HCT116 (cell line): ENCODE data around the gene LDAH.
"Not testable (repeated sequence)": the region's sequence is repeated elsewhere in the genome, so short reads cannot be mapped to it uniquely, and the experiment has no call there.

Source experiments
- CTCF ChIP-seq, 3 experiments: fragments of 200-600 bp in 1 of 3; sonication (generic) in 1 of 3; IDR thresholded peaks in 2 of 3; conservative IDR thresholded peaks in 1 of 3; 2 replicates each; pipeline ENCODE4 v1.5.1; 2012 to 2017; ENCODE audit warnings: low read depth in 2 of 3, low read length in 2 of 3, antibody characterized with exemption in 1 of 3, borderline replicate concordance in 1 of 3, control low read depth in 1 of 3, mild to moderate bottlenecking in 1 of 3, mixed read lengths in 1 of 3, mixed run types in 1 of 3, moderate library complexity in 1 of 3; ENCODE audit not compliant: insufficient read depth in 1 of 3
- EZH2phosphoT487 ChIP-seq: fragments of 200-600 bp; IDR thresholded peaks from 2 replicates; pipeline ENCODE4 v1.6.1; 2018; ENCODE audit warnings: antibody characterized with exemption, borderline replicate concordance
- POLR2A ChIP-seq: IDR thresholded peaks from 2 replicates; pipeline ENCODE4 v1.7.0; 2011; ENCODE audit warnings: borderline replicate concordance; ENCODE audit not compliant: insufficient read depth, insufficient read length; ENCODE audit errors: extremely low read depth
- RAD21 ChIP-seq: IDR thresholded peaks from 2 replicates; pipeline ENCODE4 v1.6.1; 2012; ENCODE audit warnings: low read depth, mild to moderate bottlenecking
- REST ChIP-seq: IDR thresholded peaks from 2 replicates; pipeline ENCODE4 v1.6.1; 2012; ENCODE audit warnings: low read depth
- SRF ChIP-seq: IDR thresholded peaks from 2 replicates; pipeline ENCODE4 v1.6.1; 2012; ENCODE audit warnings: low read depth
- TCF7L2 ChIP-seq: IDR thresholded peaks from 2 replicates; pipeline ENCODE4 v1.7.0; 2011; ENCODE audit warnings: borderline replicate concordance, inconsistent platforms; ENCODE audit not compliant: insufficient read depth, insufficient read length; ENCODE audit errors: extremely low read depth
- YY1 ChIP-seq: IDR thresholded peaks from 2 replicates; pipeline ENCODE4 v1.6.1; 2011; ENCODE audit warnings: low read length, low read depth, moderate library complexity, mild to moderate bottlenecking; ENCODE audit not compliant: insufficient replicate concordance; ENCODE audit errors: extremely low read depth
- ZBTB33 ChIP-seq: IDR thresholded peaks from 2 replicates; pipeline ENCODE4 v1.6.1; 2011; ENCODE audit warnings: mild to moderate bottlenecking, low read length, moderate library complexity; ENCODE audit not compliant: insufficient replicate concordance; ENCODE audit errors: extremely low read depth

GRCh38 chr2:20714412-20714811 is 108.5 kb downstream of the LDAH start:
- not testable (repeated sequence) for TF ChIP-seq CTCF (IDR thresholded peaks at IDR 0.05 in 2 of 3, conservative IDR thresholded peaks at IDR 0.05 in 1 of 3; ENCODE audit: borderline replicate concordance in 1 of 3, insufficient read depth in 1 of 3, low read depth in 2 of 3, low read length in 2 of 3); POLR2A; REST; YY1; ZBTB33; TCF7L2; EZH2phosphoT487; RAD21; SRF
